HEK293 (cell line): ENCODE measurements around the gene ACSM2A.
"Not testable (repeated sequence)": the region's sequence is repeated elsewhere in the genome, so short reads cannot be mapped to it uniquely, and the experiment has no call there.

ENCODE experiments used
- CTCF ChIA-PET: fragments of 350-600 bp; formaldehyde crosslinking; extraction: SDS; loops from one replicate; lab custom pipeline; 2021; ENCODE audit warnings: antibody characterized with exemption; lab: Yijun Ruan, JAX
- POLR2A ChIA-PET: fragments of 300-600 bp; formaldehyde crosslinking; extraction: SDS; loops from one replicate; lab custom pipeline; 2020; ENCODE audit warnings: antibody characterized with exemption, inconsistent platforms; lab: Yijun Ruan, JAX
- H3K27ac ChIP-seq: fragments of 200-500 bp; sonication (Bioruptor generic); 2 replicates; pipeline ENCODE4 v1.5.1; 2014; ENCODE audit warnings: low read depth, low read length, control low read depth, inconsistent platforms; ENCODE audit errors: extremely low read depth
- H3K36me3 ChIP-seq, 2 experiments: fragments of 200-500 bp in 1 of 2; sonication (Bioruptor generic) in 1 of 2; 1 replicate in 1 of 2; 2 replicates in 1 of 2; pipeline ENCODE4 v1.5.1; 2014 to 2017; ENCODE audit warnings: inconsistent platforms in 2 of 2, low read length in 2 of 2; ENCODE audit not compliant: control insufficient read depth in 2 of 2, insufficient read depth in 1 of 2
- H3K4me1 ChIP-seq: fragments of 200-500 bp; sonication (Bioruptor generic); 2 replicates; pipeline ENCODE4 v1.5.1; 2014; ENCODE audit warnings: mild to moderate bottlenecking, low read length, inconsistent platforms; ENCODE audit not compliant: control insufficient read depth, insufficient read depth
- H3K4me3 ChIP-seq: 2 replicates; pipeline ENCODE4 v1.5.1; 2011; ENCODE audit warnings: low read depth, mild to moderate bottlenecking, control low read depth, low read length, moderate library complexity
- H3K9me3 ChIP-seq: fragments of 200-500 bp; sonication (Bioruptor generic); 2 replicates; pipeline ENCODE4 v1.5.1; 2014; ENCODE audit warnings: low read depth, low read length, inconsistent platforms; ENCODE audit not compliant: control insufficient read depth, insufficient read depth
- MEIS1 ChIP-seq: sonication (generic); formaldehyde crosslinking; IDR thresholded peaks from 2 replicates; pipeline ENCODE4 v1.8.1; 2022; ENCODE audit warnings: missing genetic modification reagents, mild to moderate bottlenecking, borderline replicate concordance
- SALL2 ChIP-seq: fragments of 450-650 bp; formaldehyde crosslinking; IDR thresholded peaks from 2 replicates; pipeline ENCODE4 v1.5.0; 2017; ENCODE audit warnings: missing biosample characterization, mild to moderate bottlenecking, missing genetic modification characterization, borderline replicate concordance
- SP7 ChIP-seq: fragments of 450-650 bp; formaldehyde crosslinking; IDR thresholded peaks from 2 replicates; pipeline ENCODE4 v1.5.1; 2016; ENCODE audit warnings: missing biosample characterization, missing genetic modification characterization
- ZBTB44 ChIP-seq: fragments of 450-650 bp; IDR thresholded peaks from 2 replicates; pipeline ENCODE4 v1.5.1; 2018; ENCODE audit warnings: missing biosample characterization, mild to moderate bottlenecking, missing genetic modification characterization
- ZBTB48 ChIP-seq: fragments of 450-650 bp; formaldehyde crosslinking; IDR thresholded peaks from 2 replicates; pipeline ENCODE4 v1.5.1; 2016; ENCODE audit warnings: missing biosample characterization, missing genetic modification characterization
- ZBTB7A ChIP-seq: fragments of 450-650 bp; formaldehyde crosslinking; IDR thresholded peaks from 2 replicates; pipeline ENCODE4 v1.5.1; 2016; ENCODE audit warnings: low read depth, missing biosample characterization, missing genetic modification characterization
- ZIC2 ChIP-seq: fragments of 450-650 bp; formaldehyde crosslinking; IDR thresholded peaks from 2 replicates; pipeline ENCODE4 v1.5.1; 2016; ENCODE audit warnings: missing biosample characterization, missing genetic modification characterization
- ZNF350 ChIP-seq: fragments of 450-650 bp; formaldehyde crosslinking; IDR thresholded peaks from 2 replicates; pipeline ENCODE4 v1.5.0; 2017; ENCODE audit warnings: missing biosample characterization, mild to moderate bottlenecking, missing genetic modification characterization
- ZNF354C ChIP-seq: fragments of 450-650 bp; formaldehyde crosslinking; IDR thresholded peaks from 2 replicates; pipeline ENCODE4 v1.5.1; 2016; ENCODE audit warnings: missing biosample characterization, missing genetic modification characterization, low read depth, borderline replicate concordance
- ZNF391 ChIP-seq: fragments of 450-650 bp; formaldehyde crosslinking; IDR thresholded peaks from 2 replicates; pipeline ENCODE4 v1.5.1; 2016; ENCODE audit warnings: low read depth, missing biosample characterization, missing genetic modification characterization, borderline replicate concordance
- ZNF449 ChIP-seq: fragments of 450-650 bp; formaldehyde crosslinking; IDR thresholded peaks from 2 replicates; pipeline ENCODE4 v1.5.1; 2017; ENCODE audit warnings: missing biosample characterization, mild to moderate bottlenecking, missing genetic modification characterization, moderate library complexity
- ZNF548 ChIP-seq: fragments of 450-650 bp; formaldehyde crosslinking; IDR thresholded peaks from 2 replicates; pipeline ENCODE4 v1.5.1; 2016; ENCODE audit warnings: missing biosample characterization, missing genetic modification characterization
- ZNF549 ChIP-seq: fragments of 450-650 bp; IDR thresholded peaks from 2 replicates; pipeline ENCODE4 v1.5.1; 2018; ENCODE audit warnings: missing biosample characterization, missing genetic modification characterization, mild to moderate bottlenecking, inconsistent platforms, moderate library complexity
- ZNF560 ChIP-seq: fragments of 450-650 bp; formaldehyde crosslinking; IDR thresholded peaks from 2 replicates; pipeline ENCODE4 v1.5.1; 2017; ENCODE audit warnings: missing biosample characterization, missing genetic modification characterization, borderline replicate concordance
- ZNF707 ChIP-seq: fragments of 450-650 bp; formaldehyde crosslinking; IDR thresholded peaks from 2 replicates; pipeline ENCODE4 v1.5.1; 2016; ENCODE audit warnings: missing biosample characterization, missing genetic modification characterization
- ZNF768 ChIP-seq: fragments of 450-650 bp; formaldehyde crosslinking; IDR thresholded peaks from 2 replicates; pipeline ENCODE4 v1.5.1; 2018; ENCODE audit warnings: missing biosample characterization, mild to moderate bottlenecking, missing genetic modification characterization
- ZXDB ChIP-seq: fragments of 450-650 bp; formaldehyde crosslinking; IDR thresholded peaks from 2 replicates; pipeline ENCODE4 v1.5.1; 2016; ENCODE audit warnings: missing biosample characterization, missing genetic modification characterization
- TF ChIP-seq, protein P1 (sequence below): fragments of 450-650 bp; formaldehyde crosslinking; conservative IDR thresholded peaks from 2 replicates; pipeline ENCODE4 v1.5.1; 2016; ENCODE audit warnings: low read depth, missing biosample characterization, missing genetic modification characterization
- TF ChIP-seq, protein P2 (sequence below): fragments of 450-650 bp; formaldehyde crosslinking; IDR thresholded peaks from 2 replicates; pipeline ENCODE4 v1.5.1; 2016; ENCODE audit warnings: missing biosample characterization, missing genetic modification characterization

Gene ACSM2A

DNA sequence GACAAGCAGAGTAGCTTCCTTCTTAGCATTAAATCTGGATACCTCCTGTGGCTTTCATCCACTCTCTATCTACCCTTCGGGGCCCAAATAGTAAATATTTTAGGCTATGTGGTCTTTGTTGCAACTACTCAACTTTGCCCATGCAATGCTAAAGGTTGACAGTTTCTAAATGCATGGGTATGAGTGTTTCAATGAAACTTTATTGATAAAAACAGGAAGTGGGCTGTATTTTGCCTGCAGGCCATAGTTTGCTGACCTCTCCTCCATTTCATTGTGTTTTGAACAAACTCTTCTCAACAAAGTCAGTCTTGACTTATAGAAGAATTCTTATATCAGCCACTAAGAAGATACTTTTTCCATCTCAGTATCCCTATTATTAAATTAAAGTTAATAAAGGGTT is 34.1 kb downstream of the ACSM2A start (continued):
- TF ChIP-seq, protein P1, sequence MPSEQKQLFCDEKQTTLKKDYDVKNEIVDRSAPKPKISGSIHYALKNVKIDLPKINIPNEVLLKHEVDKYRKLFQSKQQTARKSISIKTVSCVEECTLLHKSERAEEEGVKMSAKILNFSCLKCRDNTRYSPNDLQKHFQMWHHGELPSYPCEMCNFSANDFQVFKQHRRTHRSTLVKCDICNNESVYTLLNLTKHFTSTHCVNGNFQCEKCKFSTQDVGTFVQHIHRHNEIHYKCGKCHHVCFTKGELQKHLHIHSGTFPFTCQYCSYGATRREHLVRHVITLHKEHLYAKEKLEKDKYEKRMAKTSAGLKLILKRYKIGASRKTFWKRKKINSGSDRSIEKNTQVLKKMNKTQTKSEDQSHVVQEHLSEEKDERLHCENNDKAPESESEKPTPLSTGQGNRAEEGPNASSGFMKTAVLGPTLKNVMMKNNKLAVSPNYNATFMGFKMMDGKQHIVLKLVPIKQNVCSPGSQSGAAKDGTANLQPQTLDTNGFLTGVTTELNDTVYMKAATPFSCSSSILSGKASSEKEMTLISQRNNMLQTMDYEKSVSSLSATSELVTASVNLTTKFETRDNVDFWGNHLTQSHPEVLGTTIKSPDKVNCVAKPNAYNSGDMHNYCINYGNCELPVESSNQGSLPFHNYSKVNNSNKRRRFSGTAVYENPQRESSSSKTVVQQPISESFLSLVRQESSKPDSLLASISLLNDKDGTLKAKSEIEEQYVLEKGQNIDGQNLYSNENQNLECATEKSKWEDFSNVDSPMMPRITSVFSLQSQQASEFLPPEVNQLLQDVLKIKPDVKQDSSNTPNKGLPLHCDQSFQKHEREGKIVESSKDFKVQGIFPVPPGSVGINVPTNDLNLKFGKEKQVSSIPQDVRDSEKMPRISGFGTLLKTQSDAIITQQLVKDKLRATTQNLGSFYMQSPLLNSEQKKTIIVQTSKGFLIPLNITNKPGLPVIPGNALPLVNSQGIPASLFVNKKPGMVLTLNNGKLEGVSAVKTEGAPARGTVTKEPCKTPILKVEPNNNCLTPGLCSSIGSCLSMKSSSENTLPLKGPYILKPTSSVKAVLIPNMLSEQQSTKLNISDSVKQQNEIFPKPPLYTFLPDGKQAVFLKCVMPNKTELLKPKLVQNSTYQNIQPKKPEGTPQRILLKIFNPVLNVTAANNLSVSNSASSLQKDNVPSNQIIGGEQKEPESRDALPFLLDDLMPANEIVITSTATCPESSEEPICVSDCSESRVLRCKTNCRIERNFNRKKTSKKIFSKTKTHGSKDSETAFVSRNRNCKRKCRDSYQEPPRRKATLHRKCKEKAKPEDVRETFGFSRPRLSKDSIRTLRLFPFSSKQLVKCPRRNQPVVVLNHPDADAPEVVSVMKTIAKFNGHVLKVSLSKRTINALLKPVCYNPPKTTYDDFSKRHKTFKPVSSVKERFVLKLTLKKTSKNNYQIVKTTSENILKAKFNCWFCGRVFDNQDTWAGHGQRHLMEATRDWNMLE (tag by site-specific recombination) = no peak
- no peak for TF ChIP-seq ZBTB7A (tag by site-specific recombination)
- TF ChIP-seq SALL2 = no peak

DNA sequence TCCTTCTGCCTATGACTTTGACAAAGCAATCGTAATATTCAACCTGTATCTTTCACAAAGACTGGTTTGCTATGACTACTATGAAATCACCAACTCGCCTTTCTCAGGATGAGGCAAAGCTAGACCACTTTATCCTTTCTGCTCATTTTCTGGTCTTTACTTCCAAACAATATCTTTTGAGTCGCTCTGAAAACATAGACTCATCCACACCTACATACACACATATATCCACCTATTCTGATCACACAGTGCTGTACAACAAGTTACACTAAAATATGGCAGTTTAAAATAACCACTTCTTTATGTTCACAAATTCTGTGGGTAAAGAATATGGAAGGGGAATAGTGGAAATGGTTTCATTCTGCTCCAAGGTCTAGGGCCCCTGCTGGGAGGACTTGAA is 39.7 kb downstream of the ACSM2A start:
- H3K36me3 ChIP-seq, H3K27ac ChIP-seq, POLR2A ChIA-PET, H3K9me3 ChIP-seq, H3K4me3 ChIP-seq, CTCF ChIA-PET, H3K4me1 ChIP-seq: not testable (repeated sequence)

- H3K4me3 ChIP-seq, H3K36me3 ChIP-seq, H3K4me1 ChIP-seq, H3K27ac ChIP-seq, POLR2A ChIA-PET, CTCF ChIA-PET, H3K9me3 ChIP-seq: not testable (repeated sequence)
Observed at GRCh38 chr16:20491448-20491847, 40.1 kb downstream of the ACSM2A start.

- Histone ChIP-seq H3K4me1 (no peaks in the 10 kb centered on the region), H3K4me3 (no peak overlapping the region), H3K9me3 (no peaks in the 10 kb centered on the region), H3K27ac (no peak overlapping the region), H3K36me3 (no peaks in the 10 kb centered on the region)
- ChIA-PET POLR2A (no interaction called here), CTCF (no interaction called here)
- TF ChIP-seq ZNF549 (tag by site-specific recombination) (no peak), ZNF391 (tag by site-specific recombination) (no peak), ZNF560 (tag by site-specific recombination) (no peak), ZNF707 (tag by site-specific recombination) (no peak), ZNF449 (no peak), MEIS1 (CRISPR knock-in tag) (no peak), ZBTB48 (tag by site-specific recombination) (no peak), ZNF350 (tag by site-specific recombination) (no peak), ZNF548 (tag by site-specific recombination) (no peak), ZIC2 (tag by site-specific recombination) (no peak), ZNF354C (no peak), ZNF768 (tag by site-specific recombination) (no peak), ZXDB (tag by site-specific recombination) (no peak), ZBTB44 (tag by site-specific recombination) (no peak), SP7 (no peak)
- TF ChIP-seq, protein P2, sequence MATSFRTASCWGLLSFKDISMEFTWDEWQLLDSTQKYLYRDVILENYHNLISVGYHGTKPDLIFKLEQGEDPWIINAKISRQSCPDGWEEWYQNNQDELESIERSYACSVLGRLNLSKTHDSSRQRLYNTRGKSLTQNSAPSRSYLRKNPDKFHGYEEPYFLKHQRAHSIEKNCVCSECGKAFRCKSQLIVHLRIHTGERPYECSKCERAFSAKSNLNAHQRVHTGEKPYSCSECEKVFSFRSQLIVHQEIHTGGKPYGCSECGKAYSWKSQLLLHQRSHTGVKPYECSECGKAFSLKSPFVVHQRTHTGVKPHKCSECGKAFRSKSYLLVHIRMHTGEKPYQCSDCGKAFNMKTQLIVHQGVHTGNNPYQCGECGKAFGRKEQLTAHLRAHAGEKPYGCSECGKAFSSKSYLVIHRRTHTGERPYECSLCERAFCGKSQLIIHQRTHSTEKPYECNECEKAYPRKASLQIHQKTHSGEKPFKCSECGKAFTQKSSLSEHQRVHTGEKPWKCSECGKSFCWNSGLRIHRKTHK (tag by site-specific recombination) = no peak
Observed at GRCh38 chr16:20504418-20504817, 53.1 kb downstream of the ACSM2A start.
